GM12874 (cell line): ENCODE data around the gene RDH8.

ENCODE experiments used
- CTCF ChIP-seq: IDR thresholded peaks from 2 replicates; pipeline ENCODE4 v1.5.1; 2011; ENCODE audit warnings: low read depth, mild to moderate bottlenecking, control low read depth, low read length, moderate library complexity; ENCODE audit not compliant: insufficient read depth

The RDH8 gene

GRCh38 chr19:10011974-10012373, 1.3 kb upstream of the RDH8 start:
- TF ChIP-seq CTCF, result no peak

- TF ChIP-seq CTCF, result no peak
Measured at GRCh38 chr19:10013834-10014618, 743 bp downstream of the RDH8 start.

- TF ChIP-seq CTCF, result no peak
Measured at GRCh38 chr19:10018263-10018662, 5.0 kb downstream of the RDH8 start.

- no peak for TF ChIP-seq CTCF
Measured at GRCh38 chr19:10018786-10019185, 5.5 kb downstream of the RDH8 start.

GRCh38 chr19:10019246-10019645, 6.0 kb downstream of the RDH8 start:
- TF ChIP-seq CTCF, result no peak

- TF ChIP-seq CTCF, result no peak
Measured at GRCh38 chr19:10020851-10021250, 7.6 kb downstream of the RDH8 start.

GRCh38 chr19:10021446-10021845, 8.2 kb downstream of the RDH8 start:
- TF ChIP-seq CTCF, result no peak
